Nephron (organoid): ENCODE measurements around the gene HDLBP.
"Not testable (repeated sequence)": the region's sequence is repeated elsewhere in the genome, so short reads cannot be mapped to it uniquely, and the experiment has no call there.

Source experiments
- H3K27ac Mint-ChIP-seq, 3 experiments: 2 replicates each; pipeline ENCODE4 v1.8.0; 2020; ENCODE audit warnings: mixed read lengths in 3 of 3, mild to moderate bottlenecking in 2 of 3, moderate library complexity in 1 of 3
- H3K27me3 Mint-ChIP-seq: 2 replicates; pipeline ENCODE4 v1.8.0; 2021; ENCODE audit warnings: low read depth, mild to moderate bottlenecking, moderate library complexity, mixed read lengths
- H3K36me3 Mint-ChIP-seq: 2 replicates; pipeline ENCODE4 v1.8.0; 2020; ENCODE audit warnings: low read depth, mixed read lengths
- H3K4me1 Mint-ChIP-seq: 2 replicates; pipeline ENCODE4 v1.8.0; 2020; ENCODE audit warnings: mixed read lengths
- H3K4me3 Mint-ChIP-seq, 3 experiments: 2 replicates each; pipeline ENCODE4 v1.8.0; 2020; ENCODE audit warnings: mild to moderate bottlenecking in 3 of 3, mixed read lengths in 3 of 3, moderate library complexity in 2 of 3
- H3K9me3 Mint-ChIP-seq: 2 replicates; pipeline ENCODE4 v1.8.0; 2020; ENCODE audit warnings: mixed read lengths
- CTCF ChIP-seq, 3 experiments: fragments of 200-600 bp; sonication (generic); IDR thresholded peaks; one replicate each; pipeline ENCODE4 v1.5.0; 2021; ENCODE audit warnings: antibody characterized with exemption in 3 of 3; ENCODE audit not compliant: unreplicated experiment in 3 of 3

HDLBP gene

DNA sequence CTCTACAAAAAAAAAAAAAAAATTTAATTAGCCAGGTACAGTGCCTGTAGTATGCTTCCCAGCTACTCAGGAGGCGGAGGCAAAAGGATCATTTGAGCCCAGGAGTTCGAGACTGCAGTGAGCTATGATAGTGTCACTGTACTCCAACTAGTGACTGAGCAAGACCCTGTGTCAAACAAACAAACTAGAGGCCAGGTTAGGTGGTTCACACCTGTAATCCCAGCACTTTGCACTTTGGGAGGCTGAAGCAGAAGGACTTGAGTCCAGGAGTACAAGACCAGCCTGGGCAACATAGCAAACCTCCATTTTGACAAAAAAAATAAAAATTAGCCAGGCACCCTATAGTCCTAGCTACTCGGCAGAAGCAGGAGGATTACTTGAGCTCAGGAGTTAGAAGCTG, 13.4 kb downstream of the HDLBP start:
- peaks cover 11% of the 10 kb centered on the region for H3K36me3 Mint-ChIP-seq
- H3K27ac Mint-ChIP-seq: no peak overlapping the region
- H3K4me3 Mint-ChIP-seq: no peak overlapping the region
- H3K27me3 Mint-ChIP-seq: no peaks in the 10 kb centered on the region
- no peak for TF ChIP-seq CTCF (IDR thresholded peaks at IDR 0.05; ENCODE audit: unreplicated experiment in 3 of 3)
- peaks cover 19% of the 10 kb centered on the region for H3K4me1 Mint-ChIP-seq
- H3K9me3 Mint-ChIP-seq: no peaks in the 10 kb centered on the region

- Mint-ChIP-seq H3K4me3 (no peak overlapping the region), H3K36me3 (peaks cover 31% of the 10 kb centered on the region), H3K27ac (no peak overlapping the region), H3K9me3 (peaks cover 5% of the 10 kb centered on the region), H3K4me1 (peaks cover 18% of the 10 kb centered on the region), H3K27me3 (no peaks in the 10 kb centered on the region)
- TF ChIP-seq CTCF (IDR thresholded peaks at IDR 0.05; ENCODE audit: unreplicated experiment in 3 of 3): no peak
Measured at GRCh38 chr2:241300000-241300399, 15.5 kb downstream of the HDLBP start.

DNA sequence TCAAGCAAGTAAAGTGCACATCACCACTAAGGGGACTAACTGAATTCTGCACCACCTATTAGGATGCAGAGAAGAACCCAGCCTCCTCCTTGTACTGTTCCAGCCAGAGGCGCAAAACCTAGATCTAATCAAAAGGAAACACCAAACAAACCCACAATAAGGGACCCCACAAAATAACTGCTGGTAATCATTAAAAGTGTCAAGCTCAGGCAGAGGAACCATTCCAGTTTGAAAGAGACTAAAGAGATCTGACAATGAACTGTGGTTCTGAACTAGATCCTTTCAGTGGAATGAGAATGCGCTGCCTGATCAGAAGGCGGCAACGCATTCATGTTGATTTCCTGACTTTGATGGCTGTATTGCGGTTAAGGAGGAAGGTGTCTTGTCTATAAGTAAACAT, 16.8 kb downstream of the HDLBP start:
- H3K36me3 Mint-ChIP-seq: peaks cover 32% of the 10 kb centered on the region

GRCh38 chr2:241296767-241297166, 18.7 kb downstream of the HDLBP start:
- H3K9me3 Mint-ChIP-seq: peaks cover 5% of the 10 kb centered on the region
- peaks cover 32% of the 10 kb centered on the region for H3K36me3 Mint-ChIP-seq
- no peaks in the 10 kb centered on the region for H3K4me1 Mint-ChIP-seq
- H3K27me3 Mint-ChIP-seq: no peaks in the 10 kb centered on the region
- no peak for TF ChIP-seq CTCF (IDR thresholded peaks at IDR 0.05; ENCODE audit: unreplicated experiment in 3 of 3)
- H3K4me3 Mint-ChIP-seq: no peak overlapping the region
- H3K27ac Mint-ChIP-seq: no peak overlapping the region

More for the DNA sequence above, 16.8 kb downstream of the HDLBP start:
- peaks cover 5% of the 10 kb centered on the region for H3K9me3 Mint-ChIP-seq
- TF ChIP-seq CTCF (IDR thresholded peaks at IDR 0.05; ENCODE audit: unreplicated experiment in 3 of 3): no peak
- no peak overlapping the region for H3K4me3 Mint-ChIP-seq
- H3K27ac Mint-ChIP-seq: no peak overlapping the region
- H3K4me1 Mint-ChIP-seq: peaks cover 6% of the 10 kb centered on the region
- no peaks in the 10 kb centered on the region for H3K27me3 Mint-ChIP-seq

DNA sequence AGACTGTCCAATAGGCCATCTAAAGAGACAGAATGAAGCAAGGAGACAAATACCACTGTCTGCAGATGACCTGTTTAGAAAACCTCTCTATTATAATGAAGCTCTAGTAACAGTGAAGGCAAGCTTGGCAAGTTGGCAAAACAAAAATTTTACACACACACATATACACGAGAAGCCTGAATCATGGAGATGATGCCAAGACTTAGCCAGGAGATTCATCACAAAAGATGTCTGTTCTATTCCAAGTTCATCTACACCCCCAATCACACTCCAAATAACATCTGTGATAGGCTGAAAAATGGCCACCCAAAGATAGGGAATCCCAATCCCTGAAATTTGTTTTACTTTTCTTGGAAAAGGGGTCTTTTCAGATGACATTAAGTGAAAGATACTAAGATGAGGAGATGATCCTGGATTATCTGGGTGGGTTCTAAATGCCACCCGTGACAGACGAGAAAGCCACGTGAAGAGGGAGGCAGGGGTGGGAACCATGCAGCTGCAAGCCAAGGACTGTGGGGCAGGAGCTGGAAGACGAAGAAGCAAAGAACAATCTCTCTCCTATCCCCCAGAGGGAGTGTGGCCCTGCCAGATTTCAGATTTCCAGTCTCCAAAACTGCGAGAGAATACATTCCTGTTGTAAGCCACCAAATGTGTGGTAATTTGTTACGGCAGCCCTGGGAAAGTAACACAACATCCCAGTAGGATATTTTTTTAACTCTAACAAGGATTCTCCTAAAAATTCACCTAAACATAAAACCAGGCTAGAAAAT, 20.0 kb downstream of the HDLBP start:
- H3K36me3 Mint-ChIP-seq: peaks cover 32% of the 10 kb centered on the region
- H3K27ac Mint-ChIP-seq: no peak overlapping the region
- H3K4me3 Mint-ChIP-seq: no peak overlapping the region
- H3K27me3 Mint-ChIP-seq: no peaks in the 10 kb centered on the region
- H3K4me1 Mint-ChIP-seq: no peaks in the 10 kb centered on the region
- peaks cover 5% of the 10 kb centered on the region for H3K9me3 Mint-ChIP-seq
- TF ChIP-seq CTCF (IDR thresholded peaks at IDR 0.05; ENCODE audit: unreplicated experiment in 3 of 3): no peak

DNA sequence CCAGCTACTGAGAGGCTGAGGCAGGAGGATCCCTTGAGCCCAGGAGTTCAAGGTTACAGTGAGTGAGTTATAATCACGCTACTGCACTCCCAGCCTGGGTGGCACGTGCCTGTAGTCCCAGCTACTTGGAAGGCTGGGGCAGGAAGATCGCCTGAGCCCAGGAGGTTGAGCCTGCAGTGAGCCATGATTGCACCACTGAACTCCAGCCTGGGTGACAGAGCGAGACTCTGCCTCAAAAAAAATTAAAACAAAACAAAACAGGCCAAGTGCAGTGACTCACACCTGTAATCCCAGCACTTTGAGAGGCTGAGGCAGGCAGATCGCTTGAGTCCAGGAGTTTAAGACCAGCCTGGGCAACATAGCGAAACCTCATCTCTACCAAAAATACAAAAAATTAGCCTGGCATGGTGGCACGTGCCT, 22.1 kb downstream of the HDLBP start:
- not testable (repeated sequence) for H3K27me3 Mint-ChIP-seq, H3K4me1 Mint-ChIP-seq, H3K27ac Mint-ChIP-seq, H3K4me3 Mint-ChIP-seq, H3K9me3 Mint-ChIP-seq
- peaks cover 26% of the 10 kb centered on the region for H3K36me3 Mint-ChIP-seq
